Stimulated activated naive B cell treated with anti-CD40 and anti-IgM and Interleukin-4, amounts not matched to agents 10 μg/mL and 1 μg/mL and 100 μg/mL, for 72 hours (primary cell): ENCODE data around the gene DBH.
A peak's percentile ranks its signal among the peaks of the same experiment; 100 is the strongest.

ENCODE experiments used
- ATAC-seq, 2 donors: fragments of 150-1000 bp; cut with Tn5 transposase; replicated peaks; 2 replicates each; pipeline ENCODE4 v1.10.0; 2021; ENCODE audit warnings: moderate library complexity in 1 of 2
- DNase-seq: peaks from one replicate; pipeline ENCODE4 v3.0.0; 2021
- H3K27ac Mint-ChIP-seq: one replicate; pipeline ENCODE4 v1.8.0; 2022; ENCODE audit warnings: mild to moderate bottlenecking, mixed read lengths
- H3K27me3 Mint-ChIP-seq, 2 donors: one replicate each; pipeline ENCODE4 v1.8.0; 2022; ENCODE audit warnings: mixed read lengths in 2 of 2
- H3K36me3 Mint-ChIP-seq, 2 donors: one replicate each; pipeline ENCODE4 v1.8.0; 2022; ENCODE audit warnings: mixed read lengths in 2 of 2, mild to moderate bottlenecking in 1 of 2
- H3K4me1 Mint-ChIP-seq, 2 donors: one replicate each; pipeline ENCODE4 v1.8.0; 2022; ENCODE audit warnings: mixed read lengths in 2 of 2, mild to moderate bottlenecking in 1 of 2
- H3K4me3 Mint-ChIP-seq, 2 donors: one replicate each; pipeline ENCODE4 v1.8.0; 2022; ENCODE audit warnings: mild to moderate bottlenecking in 2 of 2, mixed read lengths in 2 of 2, moderate library complexity in 1 of 2
- H3K9me3 Mint-ChIP-seq, 2 donors: one replicate each; pipeline ENCODE4 v1.8.0; 2022; ENCODE audit warnings: mixed read lengths in 2 of 2, mild to moderate bottlenecking in 1 of 2

Gene DBH

GRCh38 chr9:133680250-133680975 is 44.2 kb downstream of the DBH start:
- no peak for DNase-seq
- Mint-ChIP-seq H3K9me3 (no peaks in the 10 kb centered on the region), H3K4me3 (no peak overlapping the region), H3K27me3 (no peaks in the 10 kb centered on the region), H3K4me1 (peaks cover 3 to 10% of the 10 kb centered on the region in 2 donors), H3K27ac (no peak overlapping the region), H3K36me3 (no peaks in the 10 kb centered on the region)
- no peak for ATAC-seq

GRCh38 chr9:133680976-133681657 is 45.0 kb downstream of the DBH start:
- no peak overlapping the region for H3K4me3 Mint-ChIP-seq

GRCh38 chr9:133681658-133682306 is 45.6 kb downstream of the DBH start:
- Mint-ChIP-seq H3K27me3 (no peaks in the 10 kb centered on the region), H3K27ac (no peak overlapping the region), H3K36me3 (no peaks in the 10 kb centered on the region), H3K4me3 (no peak overlapping the region), H3K9me3 (no peaks in the 10 kb centered on the region), H3K4me1 (peaks cover 3 to 10% of the 10 kb centered on the region in 2 donors)
- ATAC-seq (no peak), DNase-seq (no peak)

More at GRCh38 chr9:133680976-133681657, 45.0 kb downstream of the DBH start:
- no peak overlapping the region for H3K27ac Mint-ChIP-seq
- DNase-seq = no peak
- peaks cover 3 to 10% of the 10 kb centered on the region in 2 donors for H3K4me1 Mint-ChIP-seq
- no peaks in the 10 kb centered on the region for H3K9me3 Mint-ChIP-seq
- ATAC-seq = no peak
- no peaks in the 10 kb centered on the region for H3K36me3 Mint-ChIP-seq
- no peaks in the 10 kb centered on the region for H3K27me3 Mint-ChIP-seq

- DNase-seq (no peak), ATAC-seq (no peak)
- Mint-ChIP-seq H3K9me3 (no peaks in the 10 kb centered on the region), H3K4me1 (peaks cover 3 to 10% of the 10 kb centered on the region in 2 donors), H3K36me3 (no peaks in the 10 kb centered on the region), H3K27ac (no peak overlapping the region), H3K27me3 (no peaks in the 10 kb centered on the region), H3K4me3 (no peak overlapping the region)
Measured at GRCh38 chr9:133682818-133683585, 46.8 kb downstream of the DBH start.

- peaks cover 3 to 10% of the 10 kb centered on the region in 2 donors for H3K4me1 Mint-ChIP-seq
- ATAC-seq (peak; percentile 39 to 63), DNase-seq (no peak)
- H3K4me3 Mint-ChIP-seq = no peak overlapping the region
- H3K27ac Mint-ChIP-seq = no peak overlapping the region
- H3K27me3 Mint-ChIP-seq = no peaks in the 10 kb centered on the region
- no peaks in the 10 kb centered on the region for H3K9me3 Mint-ChIP-seq
- no peaks in the 10 kb centered on the region for H3K36me3 Mint-ChIP-seq
Measured at GRCh38 chr9:133683586-133684120, 47.5 kb downstream of the DBH start.

DNA sequence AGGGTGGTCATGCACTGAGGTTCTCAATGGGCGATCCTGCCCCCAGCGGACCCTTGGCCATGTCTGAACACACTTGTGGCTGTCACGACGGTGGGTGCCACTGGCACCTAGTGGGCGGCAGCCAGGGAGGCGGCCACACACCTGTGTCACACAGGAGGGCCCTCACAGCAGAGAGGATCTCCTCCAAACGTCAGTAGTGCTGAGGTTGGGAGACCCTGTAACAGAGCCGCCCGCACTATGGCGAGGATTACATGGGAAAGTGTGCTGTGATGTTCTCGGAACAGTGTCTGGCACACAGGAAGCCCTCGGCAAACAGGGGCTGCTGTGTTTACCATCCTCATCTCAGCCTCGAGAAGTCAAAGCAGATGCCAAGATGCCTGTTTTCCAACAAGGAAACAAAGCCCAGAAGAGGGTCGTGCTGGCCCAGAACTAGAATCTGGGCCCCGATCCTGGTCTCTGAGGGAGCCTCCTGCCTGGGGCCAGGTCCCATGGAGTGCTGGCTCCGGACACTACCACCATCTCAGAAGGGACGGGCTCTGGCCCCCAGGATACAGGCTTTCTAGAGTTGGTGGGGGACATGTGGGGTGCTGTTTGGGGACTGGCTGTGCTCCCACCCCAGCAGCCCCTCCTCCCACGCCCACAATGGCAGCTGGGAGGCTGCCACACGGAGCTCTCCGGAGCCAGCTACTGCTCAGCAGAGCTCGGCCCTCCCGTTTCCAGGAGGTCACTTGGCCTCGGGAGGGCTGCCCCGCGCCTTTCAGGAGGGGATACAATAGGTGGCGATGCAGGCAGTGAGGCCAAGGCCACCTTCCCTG is 48.2 kb downstream of the DBH start:
- ATAC-seq (no peak), DNase-seq (no peak)
- Mint-ChIP-seq H3K27ac (no peak overlapping the region), H3K27me3 (no peaks in the 10 kb centered on the region), H3K4me3 (no peak overlapping the region), H3K36me3 (no peaks in the 10 kb centered on the region), H3K9me3 (no peaks in the 10 kb centered on the region), H3K4me1 (peaks cover 3 to 10% of the 10 kb centered on the region in 2 donors)

DNA sequence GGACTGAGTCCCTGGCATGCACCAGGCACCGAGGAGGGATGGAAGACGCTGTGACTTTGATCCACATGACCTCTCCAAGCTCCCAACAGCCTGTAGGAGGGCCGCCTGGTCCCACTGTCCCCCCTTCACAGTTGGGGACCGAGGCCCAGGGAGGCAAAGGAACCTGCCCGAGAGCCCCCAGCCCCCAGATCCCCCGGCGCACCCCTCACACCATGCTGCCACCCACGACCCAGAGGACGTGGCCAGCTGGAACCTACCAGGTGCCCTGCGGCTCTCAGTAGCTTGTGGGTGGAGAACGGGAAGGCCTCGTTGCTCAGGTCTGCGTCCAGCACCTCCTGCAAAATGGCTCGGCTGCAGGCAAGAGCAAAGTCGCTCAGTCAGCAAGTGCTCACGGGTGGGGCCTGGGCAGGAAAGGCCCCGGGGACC is 48.8 kb downstream of the DBH start:
- peaks cover 3 to 10% of the 10 kb centered on the region in 2 donors for H3K4me1 Mint-ChIP-seq
- DNase-seq (no peak), ATAC-seq (no peak)
- no peaks in the 10 kb centered on the region for H3K36me3 Mint-ChIP-seq
- no peak overlapping the region for H3K4me3 Mint-ChIP-seq
- H3K27me3 Mint-ChIP-seq = no peaks in the 10 kb centered on the region
- no peaks in the 10 kb centered on the region for H3K9me3 Mint-ChIP-seq
- no peak overlapping the region for H3K27ac Mint-ChIP-seq

- no peak for ATAC-seq
- Mint-ChIP-seq H3K27me3 (no peaks in the 10 kb centered on the region), H3K36me3 (no peaks in the 10 kb centered on the region), H3K4me1 (peaks cover 3 to 10% of the 10 kb centered on the region in 2 donors), H3K27ac (no peak overlapping the region), H3K4me3 (no peak overlapping the region), H3K9me3 (no peaks in the 10 kb centered on the region)
- DNase-seq = no peak
Measured at GRCh38 chr9:133685653-133686609, 49.8 kb downstream of the DBH start.

DNA sequence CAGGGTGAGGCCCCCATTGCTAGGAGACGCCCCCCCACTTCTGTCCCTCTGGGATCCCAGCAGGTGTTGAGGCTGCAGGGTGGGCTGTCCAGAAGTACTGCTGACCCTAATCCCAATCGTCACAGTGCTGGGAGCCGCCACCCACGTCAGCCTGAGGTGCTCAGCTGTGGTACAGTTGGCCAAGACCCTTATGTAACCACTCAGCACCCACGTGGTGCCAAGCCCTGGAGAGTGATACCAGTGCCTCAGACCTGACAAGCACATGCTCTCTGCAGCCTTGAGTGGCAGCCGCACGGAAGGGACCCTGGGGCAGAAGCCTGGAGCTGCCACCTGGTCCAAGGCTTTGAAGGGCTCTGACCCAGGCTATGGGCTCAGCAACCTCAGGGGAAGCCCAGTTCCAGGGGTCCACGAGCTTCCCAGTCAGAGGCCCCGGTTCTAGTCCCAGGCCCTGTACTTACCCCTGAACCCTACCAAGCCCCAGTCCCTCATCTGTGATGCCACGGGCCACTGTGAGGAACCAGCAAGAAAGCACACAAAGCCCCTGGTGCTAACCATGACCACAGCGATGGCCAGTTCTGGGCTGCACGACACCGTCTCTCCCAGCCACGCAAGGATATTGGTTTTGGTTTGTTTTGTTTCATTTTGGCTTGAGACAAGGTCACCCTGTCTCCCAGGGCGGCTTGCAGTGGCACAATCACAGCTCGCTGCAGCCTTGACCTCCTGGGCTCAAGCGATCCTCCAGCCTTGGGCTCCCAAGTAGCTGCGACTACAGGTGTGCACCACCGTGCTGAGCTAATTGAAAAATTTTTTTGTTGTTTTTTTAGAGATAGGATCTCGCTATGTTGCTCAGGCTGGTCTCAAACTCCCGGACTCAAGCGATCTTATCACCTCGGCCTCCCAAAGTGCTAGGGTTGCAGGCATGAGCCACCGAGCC is 50.7 kb downstream of the DBH start:
- no peaks in the 10 kb centered on the region for H3K27me3 Mint-ChIP-seq
- H3K4me1 Mint-ChIP-seq = peaks cover 3 to 10% of the 10 kb centered on the region in 2 donors
- no peaks in the 10 kb centered on the region for H3K36me3 Mint-ChIP-seq
- no peak overlapping the region for H3K4me3 Mint-ChIP-seq
- no peaks in the 10 kb centered on the region for H3K9me3 Mint-ChIP-seq
- no peak overlapping the region for H3K27ac Mint-ChIP-seq
- DNase-seq (no peak), ATAC-seq (no peak)

DNA sequence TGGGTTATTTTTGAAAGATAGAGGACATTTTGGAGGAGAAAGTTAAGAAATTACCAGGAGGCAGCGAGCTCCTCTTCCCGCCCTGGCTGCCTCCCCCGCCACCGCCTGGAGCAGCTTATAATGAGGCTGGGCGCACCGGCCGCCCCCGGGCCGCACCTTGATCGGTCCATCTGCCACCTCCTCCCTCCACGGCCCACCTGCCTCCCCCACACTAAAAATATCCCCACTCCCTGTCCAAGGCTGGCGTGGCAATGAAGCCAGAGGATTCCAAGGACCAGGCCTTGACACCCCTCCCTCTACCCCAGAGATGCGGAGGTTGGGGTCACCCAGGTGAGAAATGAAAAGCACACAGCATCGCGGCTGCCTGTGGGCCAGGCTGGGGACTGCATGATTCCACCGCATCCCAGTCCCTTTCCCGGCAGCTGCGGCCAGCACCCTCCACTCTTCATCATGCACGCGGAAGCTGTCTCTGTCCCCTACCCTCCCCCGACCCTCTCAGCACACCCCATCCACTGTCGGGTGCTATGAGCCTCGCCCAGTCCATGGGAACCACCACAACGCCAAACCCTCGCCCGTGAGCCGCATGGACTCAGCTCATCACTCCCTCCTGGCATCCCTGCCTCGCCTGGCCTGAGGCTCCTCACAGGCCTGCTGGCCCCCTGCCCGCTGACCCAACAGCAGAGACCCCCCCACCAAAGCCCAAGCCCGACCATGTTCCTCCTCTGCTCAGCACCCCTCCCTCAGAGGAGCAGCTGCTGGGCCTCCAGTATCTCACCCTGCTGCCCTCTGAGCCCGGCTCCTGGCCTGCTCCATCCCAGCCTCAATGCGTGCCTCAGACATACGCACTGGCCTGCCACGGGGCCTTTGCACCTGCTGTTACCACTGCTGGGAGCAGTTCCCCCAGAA is 51.9 kb downstream of the DBH start:
- Mint-ChIP-seq H3K27ac (no peak overlapping the region), H3K27me3 (peaks cover 0 to 12% of the 10 kb centered on the region in 2 donors), H3K4me3 (no peak overlapping the region), H3K4me1 (peaks cover 3 to 7% of the 10 kb centered on the region in 2 donors), H3K36me3 (no peaks in the 10 kb centered on the region), H3K9me3 (no peaks in the 10 kb centered on the region)
- DNase-seq = no peak
- ATAC-seq = no peak

- Mint-ChIP-seq H3K4me3 (no peak overlapping the region), H3K9me3 (no peaks in the 10 kb centered on the region), H3K27ac (no peak overlapping the region), H3K4me1 (no peaks in the 10 kb centered on the region), H3K27me3 (peaks cover 0 to 16% of the 10 kb centered on the region in 2 donors), H3K36me3 (no peaks in the 10 kb centered on the region)
- DNase-seq = no peak
- no peak for ATAC-seq
Measured at GRCh38 chr9:133689151-133689763, 53.1 kb downstream of the DBH start.
